Lower leg skin (tissue), 4 donors: Measurements from ENCODE around the gene FAM78A. TPM values are rescaled to one million over a fixed set of nuclear protein-coding genes. Genes with fewer than 3 reads are reported as not detected.

Source experiments
- DNase-seq, 2 donors: peaks; one replicate each; pipeline ENCODE4 v3.0.0-alpha.2; 2019; ENCODE audit warnings: low spot score in 2 of 2
- H3K4me3 ChIP-seq: fragments of 200-600 bp; sonication (generic); 2 replicates; pipeline ENCODE4 v1.5.1; 2017; ENCODE audit warnings: mild to moderate bottlenecking, low read depth; ENCODE audit not compliant: poor library complexity, severe bottlenecking
- CTCF ChIP-seq, 3 donors: fragments of 450-650 bp; IDR thresholded peaks; one replicate each; pipeline ENCODE4 v1.5.1; 2016; ENCODE audit warnings: antibody characterized with exemption in 3 of 3, mild to moderate bottlenecking in 3 of 3, moderate library complexity in 2 of 3
- POLR2A ChIP-seq, 2 donors: fragments of 450-650 bp; IDR thresholded peaks; one replicate each; pipeline ENCODE4 v1.6.1; 2016 to 2017; ENCODE audit warnings: antibody characterized with exemption in 2 of 2, mild to moderate bottlenecking in 1 of 2, moderate library complexity in 1 of 2
- WGBS, 2 donors: methylation state at CpG; one replicate each; pipeline ENCODE4 v1.1.5; 2018; 5-methylcytosine and 5-hydroxymethylcytosine counted together
- intact Hi-C: fragments of 100-400 bp; cut with DNase I; formaldehyde crosslinking; loops from one replicate; pipeline ENCODE4 v1.15.0; 2023; ENCODE audit warnings: low total_unique reads
- total RNA-seq, 4 donors: library from RNA; depleted of rRNA; stranded (reverse); fragments of >200 nt; gene quantifications; one replicate each; pipeline ENCODE4 v1.1.0, GENCODE V29; 2016

FAM78A gene
- total RNA-seq, 4 donors from 2014 or later, result 0.55 to 1.7 (median 1.2) TPM

GRCh38 chr9:131227959-131228460, 48.3 kb downstream of the FAM78A start:
- DNase-seq, result peak in 1 of 2 donors; percentile 85
- 62 to 78% methylated on average over 9 of the region's 9 CpGs for WGBS, 2 donors
- H3K4me3 ChIP-seq, result no peak overlapping the region
- intact Hi-C loops, result no loop called here
- TF ChIP-seq CTCF (IDR thresholded peaks at IDR 0.05) (no peak), POLR2A (IDR thresholded peaks at IDR 0.05) (no peak)

- intact Hi-C loops, result no loop called here
- peak in 1 of 2 donors; percentile 88 for DNase-seq
- WGBS, 2 donors, result 46 to 54% methylated on average over 9 of the region's 9 CpGs
- H3K4me3 ChIP-seq, result no peak overlapping the region
- TF ChIP-seq POLR2A (IDR thresholded peaks at IDR 0.05) (no peak), CTCF (IDR thresholded peaks at IDR 0.05) (no peak)
These were observed 49.0 kb downstream of the FAM78A start for GRCh38 chr9:131227112-131227958.

GRCh38 chr9:131226226-131226625, 50.1 kb downstream of the FAM78A start:
- intact Hi-C loops, result no loop called here
- DNase-seq, result no peak
- no peak overlapping the region for H3K4me3 ChIP-seq
- TF ChIP-seq CTCF (IDR thresholded peaks at IDR 0.05) (no peak), POLR2A (IDR thresholded peaks at IDR 0.05) (no peak)
- 91 to 94% methylated on average over 3 of the region's 3 CpGs for WGBS, 2 donors

GRCh38 chr9:131222460-131222859, 53.9 kb downstream of the FAM78A start:
- H3K4me3 ChIP-seq, result no peak overlapping the region
- TF ChIP-seq CTCF (IDR thresholded peaks at IDR 0.05) (no peak), POLR2A (IDR thresholded peaks at IDR 0.05) (no peak)
- no peak for DNase-seq
- WGBS, 2 donors, result 94 to 95% methylated on average over 6 of the region's 6 CpGs
- intact Hi-C loops, result no loop called here

GRCh38 chr9:131220485-131220884, 55.8 kb downstream of the FAM78A start:
- no peak for DNase-seq
- TF ChIP-seq POLR2A (IDR thresholded peaks at IDR 0.05), result no peak
- TF ChIP-seq CTCF (IDR thresholded peaks at IDR 0.05), result no peak
- no peak overlapping the region for H3K4me3 ChIP-seq
- intact Hi-C loops, result no loop called here
- 86 to 88% methylated on average over 2 of the region's 2 CpGs for WGBS, 2 donors
